ENCODE data around the gene KLHL17. TPM values are rescaled to one million over a fixed set of nuclear protein-coding genes. Genes with fewer than 3 reads are reported as not detected.

Gene KLHL17
- total RNA-seq, 1 donor from 2014 or later: 5.8 TPM

GRCh38 chr1:923131-923990 lies 37.0 kb upstream of the KLHL17 start, which contains the start of gene SAMD11:
SAMD11 (plus strand) TSS chr1:923923; CDS start chr1:924432, 509 bp downstream.
- ATAC-seq: peak; percentile 50

- no peak for ATAC-seq
These were observed 36.3 kb upstream of the KLHL17 start for GRCh38 chr1:923991-924655.

- no peak for ATAC-seq
These were observed 35.5 kb upstream of the KLHL17 start for GRCh38 chr1:924656-925560.

DNA sequence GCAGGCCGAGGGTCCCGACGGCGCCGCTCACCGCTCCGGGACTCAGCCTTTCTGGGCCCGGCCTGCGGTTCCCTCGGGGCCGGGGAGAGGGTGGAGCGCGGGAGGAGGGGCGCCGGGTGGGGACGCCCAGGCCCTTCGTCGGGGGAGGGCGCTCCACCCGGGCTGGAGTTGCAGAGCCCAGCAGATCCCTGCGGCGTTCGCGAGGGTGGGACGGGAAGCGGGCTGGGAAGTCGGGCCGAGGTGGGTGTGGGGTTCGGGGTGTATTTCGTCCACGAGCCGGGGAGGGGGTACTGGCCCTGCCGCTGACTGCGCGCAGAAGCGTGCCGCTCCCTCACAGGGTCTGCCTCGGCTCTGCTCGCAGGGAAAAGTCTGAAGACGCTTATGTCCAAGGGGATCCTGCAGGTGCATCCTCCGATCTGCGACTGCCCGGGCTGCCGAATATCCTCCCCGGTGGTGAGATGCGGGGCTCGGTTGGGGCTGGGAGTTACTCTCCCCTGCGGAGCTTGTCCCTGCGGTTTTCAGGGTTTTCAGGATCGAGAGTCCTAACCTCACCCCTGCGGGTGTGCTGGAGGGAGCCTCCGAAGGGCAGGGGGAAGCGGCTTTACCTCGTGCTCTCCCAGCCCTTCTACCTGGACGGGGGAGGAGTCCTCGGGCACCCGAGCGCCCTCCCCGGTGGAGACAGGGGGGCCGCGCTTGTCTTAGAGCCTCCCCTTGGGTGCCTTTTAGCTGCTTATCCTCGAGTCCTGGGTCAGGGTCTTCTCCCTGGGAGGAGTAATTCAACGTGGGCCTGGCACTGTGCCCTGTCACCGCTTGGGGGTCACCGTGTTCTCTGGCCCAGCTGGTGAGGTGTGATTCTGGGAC lies 34.6 kb upstream of the KLHL17 start:
- ATAC-seq: no peak

DNA sequence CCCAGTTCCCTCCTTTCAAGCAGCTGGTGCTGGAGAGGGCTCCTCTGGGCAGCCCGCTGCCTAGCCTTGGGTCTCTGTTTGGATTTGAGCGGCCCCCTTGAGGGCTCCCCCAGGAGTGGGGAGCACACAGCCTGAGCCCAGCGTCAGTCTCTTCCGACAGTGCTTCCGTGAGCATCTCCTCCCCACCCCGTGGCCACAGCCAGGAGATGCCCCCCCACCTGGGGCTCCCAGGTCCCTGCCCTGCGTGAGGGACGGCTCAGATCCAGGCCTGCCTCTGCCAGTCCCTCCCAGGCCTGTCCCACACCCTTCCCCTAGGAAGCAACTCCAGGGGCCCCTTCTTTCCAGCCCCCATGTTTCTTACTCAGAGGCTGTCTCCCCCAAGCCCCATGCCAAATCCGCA lies 33.1 kb upstream of the KLHL17 start:
- no peak for ATAC-seq

DNA sequence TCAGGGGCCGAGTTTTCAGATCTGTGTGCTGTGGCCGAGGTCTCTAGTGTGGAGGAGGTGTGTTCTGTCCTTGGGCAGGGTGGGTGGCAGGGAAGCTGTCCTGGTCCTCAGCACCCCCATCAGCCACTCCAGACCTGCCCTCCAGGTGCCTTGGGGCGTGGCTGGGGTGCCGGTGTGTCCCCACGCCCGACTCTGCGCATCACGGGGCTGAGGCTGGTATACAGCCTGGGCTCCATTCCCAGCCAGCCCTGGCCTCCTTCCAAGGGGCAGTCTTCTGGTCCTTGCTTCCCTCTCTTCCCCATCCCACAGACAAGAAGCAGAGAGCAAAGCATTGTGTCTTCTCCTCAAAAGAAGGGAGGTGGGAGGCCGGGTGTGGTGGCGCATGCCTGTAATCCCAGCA lies 32.6 kb upstream of the KLHL17 start:
- no peak for ATAC-seq

DNA sequence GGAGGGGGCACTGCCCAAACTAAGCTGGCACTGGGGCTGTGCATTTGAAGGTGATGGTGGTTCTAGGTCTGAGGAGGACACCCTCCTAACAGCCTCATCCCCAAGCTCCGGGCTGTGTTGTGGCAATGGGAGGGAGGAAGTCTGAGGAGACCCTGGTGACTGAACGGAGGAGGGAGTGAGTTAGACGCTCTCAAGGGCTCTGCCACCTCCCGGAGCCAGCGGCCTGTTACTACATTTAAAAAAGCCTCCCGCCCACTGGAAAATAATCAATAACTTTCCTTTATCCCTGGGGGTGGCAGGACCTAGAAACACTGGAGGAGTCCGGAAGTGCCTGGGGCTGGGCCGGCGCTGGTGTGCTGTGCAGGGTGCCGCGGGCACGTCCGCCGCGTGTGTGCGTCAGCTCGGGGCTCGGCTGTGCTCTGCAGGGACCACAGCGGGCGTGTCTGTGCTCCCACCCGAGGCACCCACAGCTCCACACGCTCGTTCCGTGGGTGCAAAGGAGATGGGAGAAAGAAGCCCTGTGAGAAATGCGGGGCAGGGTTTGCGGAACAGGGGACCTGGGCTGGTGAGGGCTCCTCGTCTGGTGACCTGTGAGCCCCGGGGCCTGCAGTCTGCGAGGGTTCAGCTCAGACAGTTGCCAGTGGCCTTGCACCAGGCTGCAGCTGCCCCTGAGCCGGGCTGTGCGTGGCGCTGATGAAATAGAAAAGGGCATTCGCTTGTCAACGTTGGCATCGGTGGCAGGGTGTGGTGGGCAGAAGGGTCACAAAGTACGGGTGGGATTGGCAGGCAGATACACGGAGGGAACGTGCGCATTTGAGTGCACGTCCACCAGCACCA lies 31.3 kb upstream of the KLHL17 start:
- ATAC-seq: no peak

GRCh38 chr1:929712-930632 lies 30.4 kb upstream of the KLHL17 start:
- ATAC-seq: no peak

GRCh38 chr1:930633-931138 lies 29.7 kb upstream of the KLHL17 start:
- ATAC-seq: no peak

- ATAC-seq: no peak
These were observed 28.8 kb upstream of the KLHL17 start for GRCh38 chr1:931380-932172.

DNA sequence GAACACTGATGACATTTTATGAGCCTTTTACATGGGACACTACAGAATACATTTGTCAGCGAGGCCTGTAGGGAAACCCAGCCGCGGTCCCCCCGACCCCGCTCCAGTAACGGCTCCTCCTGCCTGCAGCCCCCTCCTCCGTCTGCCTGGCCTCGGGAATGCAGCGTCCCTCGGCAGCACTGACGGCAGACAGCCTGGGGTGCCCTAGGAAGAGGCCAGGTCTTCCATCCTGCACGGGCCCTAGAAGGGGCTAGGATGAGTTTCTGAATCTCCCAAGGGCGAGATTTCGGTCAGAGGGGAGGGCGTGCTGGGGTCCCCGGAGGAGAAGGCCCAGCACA lies 28.2 kb upstream of the KLHL17 start:
- no peak for ATAC-seq

DNA sequence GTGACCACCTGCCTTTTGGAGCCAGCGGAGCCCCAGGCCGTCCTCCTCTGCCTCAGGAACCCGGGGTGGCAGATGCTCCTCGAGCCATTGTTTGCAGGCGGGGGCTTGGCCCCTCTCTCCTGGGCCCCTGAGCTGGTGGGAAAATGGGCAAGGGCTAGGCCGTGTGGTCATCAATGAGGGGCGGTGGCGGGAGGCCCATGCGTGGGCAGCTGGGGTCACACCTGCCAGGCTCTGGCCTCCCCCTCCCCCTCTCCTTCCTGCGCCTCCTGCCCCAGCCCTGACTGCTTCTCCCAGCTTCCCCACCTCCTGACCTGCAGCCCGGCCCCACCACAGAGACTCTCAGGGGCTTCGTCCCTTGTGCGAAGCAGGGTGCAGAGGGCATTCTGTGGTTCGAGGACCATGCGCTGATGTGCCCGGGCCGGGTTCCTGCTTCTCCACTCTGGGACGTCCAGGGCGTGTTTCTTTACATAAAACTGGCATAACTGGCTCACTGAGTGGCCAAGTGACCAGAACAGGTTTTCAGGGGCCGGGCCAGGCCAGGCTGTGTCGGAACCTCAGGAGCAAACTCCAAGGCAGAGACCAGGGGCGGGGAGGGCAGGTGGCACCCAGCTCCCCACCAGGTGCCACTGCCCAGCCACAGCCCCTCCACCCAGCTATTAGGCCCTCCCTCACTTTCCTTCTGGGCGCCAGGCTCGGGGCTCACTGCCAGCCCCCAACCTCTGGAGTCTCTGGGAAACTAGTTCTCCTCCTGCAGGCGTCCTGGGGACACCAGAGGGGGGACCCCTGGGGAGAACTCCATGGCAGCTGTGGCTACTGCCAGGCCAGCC lies 27.4 kb upstream of the KLHL17 start:
- ATAC-seq: peak; percentile 75

DNA sequence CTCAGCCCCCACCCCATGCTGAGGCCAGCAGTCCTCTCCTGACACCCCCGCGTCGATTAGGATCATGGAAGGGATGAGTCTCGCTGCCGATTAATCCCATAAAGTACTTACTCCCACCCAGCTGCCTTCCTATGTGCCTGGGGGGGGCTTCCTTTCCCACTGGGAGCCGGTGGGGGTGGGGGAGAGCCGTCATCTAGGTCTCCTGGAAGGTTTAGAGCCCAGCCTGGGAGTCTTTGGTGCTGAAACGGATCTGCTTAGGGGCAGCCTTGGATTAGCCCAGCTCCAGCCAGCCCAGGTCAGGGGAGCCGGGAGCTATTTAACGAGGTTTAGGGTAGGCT lies 26.8 kb upstream of the KLHL17 start:
- no peak for ATAC-seq

DNA sequence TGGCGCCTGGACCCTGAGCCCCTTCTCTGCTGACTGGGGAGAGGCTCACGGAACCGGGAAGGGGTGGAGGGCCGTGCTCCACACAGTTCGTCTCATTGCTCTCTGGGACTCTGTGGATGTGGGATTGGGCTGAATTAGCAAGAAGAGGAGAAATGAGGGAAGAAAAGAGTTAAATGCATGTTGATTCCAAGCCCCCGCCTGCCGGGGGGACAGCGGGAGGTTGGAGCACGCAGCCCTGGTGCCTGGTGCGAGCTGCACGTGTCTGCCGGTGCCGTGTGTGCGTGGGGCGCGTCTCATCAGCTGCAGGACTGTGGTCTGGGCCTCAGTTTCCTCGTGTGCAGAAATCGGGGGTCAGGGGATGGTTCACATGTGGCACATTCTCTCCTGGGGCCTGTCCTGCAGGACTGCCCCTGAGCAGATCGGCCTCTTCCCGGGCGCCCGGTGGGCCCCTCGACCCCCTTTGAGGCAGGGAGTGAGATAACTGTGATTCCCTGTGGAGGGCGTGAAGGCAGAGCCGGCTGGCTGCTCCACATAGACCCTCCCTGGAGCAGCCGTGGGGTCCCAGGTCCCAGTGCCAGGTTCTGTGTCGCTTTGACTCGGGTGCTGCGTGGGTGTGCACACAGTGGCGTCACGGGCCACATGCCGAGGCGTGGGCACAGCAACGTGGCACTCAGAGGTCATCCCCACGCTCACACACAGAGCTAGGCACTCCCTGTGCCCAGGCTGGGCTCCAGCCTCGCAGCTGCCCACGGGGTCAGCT lies 25.2 kb upstream of the KLHL17 start:
- no peak for ATAC-seq

DNA sequence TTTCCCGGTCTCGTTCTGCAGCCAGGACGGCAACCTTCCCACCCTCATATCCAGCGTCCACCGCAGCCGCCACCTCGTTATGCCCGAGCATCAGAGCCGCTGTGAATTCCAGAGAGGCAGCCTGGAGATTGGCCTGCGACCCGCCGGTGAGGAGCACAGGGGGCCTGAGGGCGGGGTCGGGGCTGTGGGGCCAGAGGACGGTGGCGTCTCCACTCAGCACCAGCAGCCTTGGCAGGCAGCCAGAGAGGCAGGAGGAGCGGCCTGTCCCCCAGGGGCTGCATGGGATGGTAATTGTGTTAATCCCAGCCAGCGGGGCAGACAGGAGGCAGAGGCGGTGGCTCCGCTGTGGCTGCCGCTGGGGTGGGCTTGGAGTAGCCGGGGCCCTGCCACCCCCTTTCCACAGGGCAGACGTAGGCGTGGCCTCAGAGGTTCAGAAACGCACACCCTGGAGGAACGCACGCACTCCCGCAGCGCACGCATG lies 24.6 kb upstream of the KLHL17 start:
- ATAC-seq: no peak

DNA sequence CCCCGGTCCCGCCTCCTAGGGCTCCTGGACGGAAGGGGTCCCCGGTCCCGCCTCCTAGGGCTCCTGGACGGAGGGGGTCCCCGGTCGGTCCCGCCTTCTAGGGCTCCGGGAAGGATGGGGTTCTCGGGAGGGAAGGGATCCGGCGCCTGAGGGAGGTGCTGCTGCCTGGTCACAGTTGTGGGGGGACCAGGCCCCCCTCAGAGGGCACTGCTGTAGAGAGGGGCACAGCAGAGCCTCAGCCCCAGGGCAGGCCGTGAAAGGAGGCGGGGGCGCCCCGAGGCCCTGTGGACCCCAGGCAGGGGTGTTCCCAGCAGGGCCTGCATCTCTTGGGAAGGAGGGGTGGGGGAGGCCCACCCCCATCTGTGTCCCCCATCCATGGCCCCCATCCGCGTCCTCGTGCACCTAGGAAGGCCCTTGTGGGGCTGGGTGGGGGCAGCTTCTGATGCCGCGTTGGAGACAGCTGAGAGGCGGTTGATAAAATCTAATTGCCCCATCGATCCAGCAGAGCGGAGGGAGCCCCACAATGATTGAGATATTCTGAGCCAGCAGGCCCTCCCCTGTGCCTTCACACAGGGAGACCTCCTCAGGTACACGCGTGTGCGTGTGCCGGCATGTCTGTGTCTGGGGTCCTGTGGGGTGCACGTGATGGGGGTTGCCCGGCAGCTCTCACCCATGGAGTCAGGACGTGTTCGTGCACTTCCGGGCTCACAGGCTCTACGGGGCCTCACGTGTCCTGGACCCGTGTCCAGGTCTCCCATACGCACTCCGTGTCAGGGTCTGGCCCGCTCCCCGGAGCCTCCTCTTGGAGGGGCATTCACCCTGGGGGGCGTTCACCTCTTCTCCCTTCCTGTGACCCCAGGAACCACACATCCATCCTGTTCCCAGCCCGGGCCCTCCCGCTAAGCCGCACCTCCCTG lies 23.8 kb upstream of the KLHL17 start:
- ATAC-seq: no peak
